WTC11 (cell line): ENCODE data around the gene PGP. TPM values are rescaled to one million over a fixed set of nuclear protein-coding genes. Genes with fewer than 3 reads are reported as not detected.

Experiments
- ATAC-seq: fragments of 200-7000 bp; cut with Tn5 transposase; 2 replicates; pipeline ENCODE4 v1.10.0; 2021; ENCODE audit warnings: mild to moderate bottlenecking, moderate library complexity
- CTCF ChIA-PET: fragments of 300-600 bp; sonication (Branson Sonifier 250); formaldehyde crosslinking; loops from one replicate; lab custom pipeline; 2021; ENCODE audit warnings: antibody characterized with exemption; lab: Charles Lee
- POLR2A ChIA-PET: fragments of 350-600 bp; sonication (Branson Sonifier 250); formaldehyde crosslinking; loops from one replicate; lab custom pipeline; 2021; ENCODE audit warnings: antibody characterized with exemption; lab: Charles Lee
- DNase-seq: peaks from one replicate; pipeline ENCODE4 v3.0.0; 2021; ENCODE audit warnings: low spot score
- H3K27ac Mint-ChIP-seq: 2 replicates; pipeline ENCODE4 v1.8.0; 2021; ENCODE audit warnings: mixed read lengths
- H3K27me3 Mint-ChIP-seq: 2 replicates; pipeline ENCODE4 v1.8.0; 2021; ENCODE audit warnings: low read depth, mild to moderate bottlenecking, moderate library complexity, mixed read lengths
- H3K36me3 Mint-ChIP-seq: 2 replicates; pipeline ENCODE4 v1.8.0; 2021; ENCODE audit warnings: mixed read lengths
- H3K4me1 Mint-ChIP-seq: 2 replicates; pipeline ENCODE4 v1.8.0; 2022; ENCODE audit warnings: mixed read lengths
- H3K4me3 Mint-ChIP-seq: 2 replicates; pipeline ENCODE4 v1.8.0; 2021; ENCODE audit warnings: mild to moderate bottlenecking, moderate library complexity, mixed read lengths
- H3K9me3 Mint-ChIP-seq: 2 replicates; pipeline ENCODE4 v1.8.0; 2021; ENCODE audit warnings: mixed read lengths
- CBFB ChIP-seq: sonication (generic); formaldehyde crosslinking; IDR thresholded peaks from 2 replicates; pipeline ENCODE4 v1.8.1; 2022; ENCODE audit warnings: mild to moderate bottlenecking, low read depth, missing genetic modification reagents
- CREM ChIP-seq: sonication (generic); formaldehyde crosslinking; IDR thresholded peaks from 2 replicates; pipeline ENCODE4 v1.8.1; 2022; ENCODE audit warnings: mild to moderate bottlenecking, missing genetic modification reagents, moderate library complexity
- E2F1 ChIP-seq: sonication (generic); formaldehyde crosslinking; IDR thresholded peaks from 2 replicates; pipeline ENCODE4 v1.8.0; 2022; ENCODE audit warnings: mild to moderate bottlenecking, missing genetic modification reagents
- FOXJ3 ChIP-seq: sonication (generic); formaldehyde crosslinking; IDR thresholded peaks from 2 replicates; pipeline ENCODE4 v1.9.0; 2021; ENCODE audit warnings: missing genetic modification reagents, mild to moderate bottlenecking, borderline replicate concordance
- HMGXB4 ChIP-seq: sonication (generic); formaldehyde crosslinking; IDR thresholded peaks from 2 replicates; pipeline ENCODE4 v1.8.1; 2023; ENCODE audit warnings: mild to moderate bottlenecking, moderate library complexity, missing genetic modification reagents
- MXD4 ChIP-seq: fragments of 250-450 bp; sonication (Bioruptor Pico); IDR thresholded peaks from 2 replicates; pipeline ENCODE4 v1.8.0; 2021; ENCODE audit warnings: mild to moderate bottlenecking, moderate library complexity, borderline replicate concordance
- NFE2L1 ChIP-seq: sonication (generic); formaldehyde crosslinking; IDR thresholded peaks from 2 replicates; pipeline ENCODE4 v1.8.1; 2023; ENCODE audit warnings: missing genetic modification reagents
- PRDM15 ChIP-seq: sonication (generic); formaldehyde crosslinking; IDR thresholded peaks from 2 replicates; pipeline ENCODE4 v1.8.0; 2022; ENCODE audit warnings: missing genetic modification reagents
- USF2 ChIP-seq: sonication (generic); formaldehyde crosslinking; IDR thresholded peaks from 2 replicates; pipeline ENCODE4 v1.8.1; 2023; ENCODE audit warnings: mild to moderate bottlenecking, missing genetic modification reagents, moderate library complexity
- ZNF138 ChIP-seq: sonication (generic); formaldehyde crosslinking; conservative IDR thresholded peaks from 2 replicates; pipeline ENCODE4 v1.8.1; 2022; ENCODE audit warnings: mild to moderate bottlenecking, moderate library complexity, missing genetic modification reagents
- ZNF281 ChIP-seq: sonication (generic); formaldehyde crosslinking; IDR thresholded peaks from 2 replicates; pipeline ENCODE4 v1.8.0; 2023; ENCODE audit warnings: mild to moderate bottlenecking, missing genetic modification reagents
- ZNF423 ChIP-seq: fragments of 250-450 bp; sonication (Bioruptor Pico); IDR thresholded peaks from 2 replicates; pipeline ENCODE4 v2.1.2; 2022; ENCODE audit warnings: mild to moderate bottlenecking, moderate library complexity
- total RNA-seq: library from RNA; stranded (reverse); gene quantifications from 3 replicates; pipeline ENCODE4 v1.2.3, GENCODE V29; 2021
- TF ChIP-seq, protein P1 (sequence below): fragments of 200-600 bp; IDR thresholded peaks from 2 replicates; pipeline ENCODE4 v1.8.0; 2022; ENCODE audit warnings: antibody characterized with exemption
- TF ChIP-seq, protein P2 (sequence below): fragments of 250-450 bp; sonication (Bioruptor Pico); IDR thresholded peaks from 2 replicates; pipeline ENCODE4 v1.8.0; 2021; ENCODE audit warnings: mild to moderate bottlenecking
- TF ChIP-seq, protein P3 (sequence below): sonication (generic); formaldehyde crosslinking; IDR thresholded peaks from 2 replicates; pipeline ENCODE4 v1.8.0; 2023; ENCODE audit warnings: missing genetic modification reagents
- TF ChIP-seq, protein P4 (sequence below): fragments of 250-450 bp; sonication (Bioruptor Pico); IDR thresholded peaks from 2 replicates; pipeline ENCODE4 v2.1.2; 2022; ENCODE audit warnings: mild to moderate bottlenecking, moderate library complexity
- TF ChIP-seq, protein P5 (sequence below): sonication (generic); formaldehyde crosslinking; IDR thresholded peaks from 2 replicates; pipeline ENCODE4 v1.8.1; 2023; ENCODE audit warnings: mild to moderate bottlenecking, missing genetic modification reagents

The PGP gene
- total RNA-seq, 1 experiment from 2014 or later, result 39.5 TPM

DNA sequence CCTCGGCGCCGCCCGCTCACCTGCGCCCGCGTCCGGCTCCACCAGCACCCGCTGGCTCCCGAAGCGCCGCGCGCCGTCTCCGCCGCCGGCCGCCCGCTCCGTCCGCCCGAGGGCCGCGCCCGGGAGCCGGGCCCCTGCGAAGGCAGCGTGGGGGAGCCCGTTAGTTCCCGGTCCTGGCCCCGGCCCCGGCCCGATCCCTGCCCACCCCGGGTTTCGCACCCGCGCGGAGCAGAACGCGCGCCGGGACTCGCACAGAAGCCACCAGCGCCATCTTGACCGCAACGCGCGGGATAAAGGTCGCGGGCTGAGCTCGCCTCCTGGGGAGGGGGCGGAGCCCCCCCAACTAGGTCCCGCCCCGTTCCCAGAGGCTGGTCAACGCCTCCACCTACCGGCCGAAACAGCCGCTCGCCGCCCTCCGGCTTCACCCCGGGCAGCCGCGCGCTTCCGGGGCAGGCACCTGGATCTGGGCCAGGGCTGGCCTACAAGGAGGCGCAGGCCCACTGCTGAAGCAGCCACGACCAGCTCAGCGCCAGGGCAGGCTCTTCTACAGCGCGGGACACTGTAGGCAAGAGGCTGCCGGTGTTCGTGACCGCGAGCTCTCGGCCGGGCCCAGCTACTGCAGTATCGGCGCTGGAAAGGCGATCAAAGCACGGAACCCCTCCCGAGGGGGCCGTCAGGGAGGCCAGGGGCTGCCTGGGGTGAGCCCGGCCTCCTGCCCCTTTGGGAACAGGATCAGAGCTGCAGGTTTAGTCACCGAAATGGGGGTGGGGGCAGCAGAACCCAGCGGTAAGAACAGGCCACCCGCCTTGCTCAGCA lies 36.9 kb upstream of the PGP start, which contains the start of gene ECI1:
Gene ECI1 (minus strand): TSS at position 292 of the 816 bp plus-strand sequence. CDS start 21 bp downstream, at position 271.
- Mint-ChIP-seq H3K27ac (peak within 1 kb of the TSS; percentile 98), H3K4me3 (peak within 1 kb of the TSS; percentile 92), H3K4me1 (peaks cover 9% of the 10 kb centered on the region), H3K27me3 (no peaks in the 10 kb centered on the region), H3K36me3 (peaks cover 36% of the 10 kb centered on the region), H3K9me3 (no peaks in the 10 kb centered on the region)
- ChIA-PET CTCF (interaction anchor here (0.6 to 3.8 kb wide), 27 partner anchors 10 to 882 kb away, joined by 3 to 62 read pairs (median 5); partner anchors contain the start of genes CASKIN1, CEMP1, DNASE1L2 and E4F1), POLR2A (interaction anchor here (0.5 to 4.7 kb wide), 15 partner anchors 11 to 1657 kb away, joined by 3 to 28 read pairs (median 6); partner anchors contain the start of genes ABCA3, BRICD5, DNASE1L2 and MLST8)
- peak; percentile 93 for ATAC-seq
- DNase-seq, result peak; percentile 94
- TF ChIP-seq ZNF138 (CRISPR knock-in tag), result no peak
- TF ChIP-seq NFE2L1 (CRISPR knock-in tag), result no peak
- peak; percentile 69 for TF ChIP-seq CREM (CRISPR knock-in tag)
- peak; percentile 97 for TF ChIP-seq HMGXB4
- no peak; the same call in 1 of the 2 replicates for TF ChIP-seq ZNF423 (CRISPR knock-in tag)
- 0 out of 2 replicates have a peak, but pooled peaks have one; percentile 23 for TF ChIP-seq USF2 (CRISPR knock-in tag)
- no peak for TF ChIP-seq E2F1 (CRISPR knock-in tag)
- TF ChIP-seq, protein P1, sequence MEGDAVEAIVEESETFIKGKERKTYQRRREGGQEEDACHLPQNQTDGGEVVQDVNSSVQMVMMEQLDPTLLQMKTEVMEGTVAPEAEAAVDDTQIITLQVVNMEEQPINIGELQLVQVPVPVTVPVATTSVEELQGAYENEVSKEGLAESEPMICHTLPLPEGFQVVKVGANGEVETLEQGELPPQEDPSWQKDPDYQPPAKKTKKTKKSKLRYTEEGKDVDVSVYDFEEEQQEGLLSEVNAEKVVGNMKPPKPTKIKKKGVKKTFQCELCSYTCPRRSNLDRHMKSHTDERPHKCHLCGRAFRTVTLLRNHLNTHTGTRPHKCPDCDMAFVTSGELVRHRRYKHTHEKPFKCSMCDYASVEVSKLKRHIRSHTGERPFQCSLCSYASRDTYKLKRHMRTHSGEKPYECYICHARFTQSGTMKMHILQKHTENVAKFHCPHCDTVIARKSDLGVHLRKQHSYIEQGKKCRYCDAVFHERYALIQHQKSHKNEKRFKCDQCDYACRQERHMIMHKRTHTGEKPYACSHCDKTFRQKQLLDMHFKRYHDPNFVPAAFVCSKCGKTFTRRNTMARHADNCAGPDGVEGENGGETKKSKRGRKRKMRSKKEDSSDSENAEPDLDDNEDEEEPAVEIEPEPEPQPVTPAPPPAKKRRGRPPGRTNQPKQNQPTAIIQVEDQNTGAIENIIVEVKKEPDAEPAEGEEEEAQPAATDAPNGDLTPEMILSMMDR, result peak; percentile 13; the same call in 1 of the 2 replicates
- TF ChIP-seq, protein P2, sequence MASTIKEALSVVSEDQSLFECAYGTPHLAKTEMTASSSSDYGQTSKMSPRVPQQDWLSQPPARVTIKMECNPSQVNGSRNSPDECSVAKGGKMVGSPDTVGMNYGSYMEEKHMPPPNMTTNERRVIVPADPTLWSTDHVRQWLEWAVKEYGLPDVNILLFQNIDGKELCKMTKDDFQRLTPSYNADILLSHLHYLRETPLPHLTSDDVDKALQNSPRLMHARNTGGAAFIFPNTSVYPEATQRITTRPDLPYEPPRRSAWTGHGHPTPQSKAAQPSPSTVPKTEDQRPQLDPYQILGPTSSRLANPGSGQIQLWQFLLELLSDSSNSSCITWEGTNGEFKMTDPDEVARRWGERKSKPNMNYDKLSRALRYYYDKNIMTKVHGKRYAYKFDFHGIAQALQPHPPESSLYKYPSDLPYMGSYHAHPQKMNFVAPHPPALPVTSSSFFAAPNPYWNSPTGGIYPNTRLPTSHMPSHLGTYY (CRISPR knock-in tag), result peak; percentile 30; the same call in 1 of the 2 replicates
- TF ChIP-seq, protein P3, sequence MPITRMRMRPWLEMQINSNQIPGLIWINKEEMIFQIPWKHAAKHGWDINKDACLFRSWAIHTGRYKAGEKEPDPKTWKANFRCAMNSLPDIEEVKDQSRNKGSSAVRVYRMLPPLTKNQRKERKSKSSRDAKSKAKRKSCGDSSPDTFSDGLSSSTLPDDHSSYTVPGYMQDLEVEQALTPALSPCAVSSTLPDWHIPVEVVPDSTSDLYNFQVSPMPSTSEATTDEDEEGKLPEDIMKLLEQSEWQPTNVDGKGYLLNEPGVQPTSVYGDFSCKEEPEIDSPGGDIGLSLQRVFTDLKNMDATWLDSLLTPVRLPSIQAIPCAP, result no peak
- TF ChIP-seq CBFB (CRISPR knock-in tag), result no peak
- no peak for TF ChIP-seq PRDM15 (CRISPR knock-in tag)
- TF ChIP-seq, protein P4, sequence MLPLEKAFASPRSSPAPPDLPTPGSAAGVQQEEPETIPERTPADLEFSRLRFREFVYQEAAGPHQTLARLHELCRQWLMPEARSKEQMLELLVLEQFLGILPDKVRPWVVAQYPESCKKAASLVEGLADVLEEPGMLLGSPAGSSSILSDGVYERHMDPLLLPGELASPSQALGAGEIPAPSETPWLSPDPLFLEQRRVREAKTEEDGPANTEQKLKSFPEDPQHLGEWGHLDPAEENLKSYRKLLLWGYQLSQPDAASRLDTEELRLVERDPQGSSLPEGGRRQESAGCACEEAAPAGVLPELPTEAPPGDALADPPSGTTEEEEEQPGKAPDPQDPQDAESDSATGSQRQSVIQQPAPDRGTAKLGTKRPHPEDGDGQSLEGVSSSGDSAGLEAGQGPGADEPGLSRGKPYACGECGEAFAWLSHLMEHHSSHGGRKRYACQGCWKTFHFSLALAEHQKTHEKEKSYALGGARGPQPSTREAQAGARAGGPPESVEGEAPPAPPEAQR, result no peak
- TF ChIP-seq, protein P5, sequence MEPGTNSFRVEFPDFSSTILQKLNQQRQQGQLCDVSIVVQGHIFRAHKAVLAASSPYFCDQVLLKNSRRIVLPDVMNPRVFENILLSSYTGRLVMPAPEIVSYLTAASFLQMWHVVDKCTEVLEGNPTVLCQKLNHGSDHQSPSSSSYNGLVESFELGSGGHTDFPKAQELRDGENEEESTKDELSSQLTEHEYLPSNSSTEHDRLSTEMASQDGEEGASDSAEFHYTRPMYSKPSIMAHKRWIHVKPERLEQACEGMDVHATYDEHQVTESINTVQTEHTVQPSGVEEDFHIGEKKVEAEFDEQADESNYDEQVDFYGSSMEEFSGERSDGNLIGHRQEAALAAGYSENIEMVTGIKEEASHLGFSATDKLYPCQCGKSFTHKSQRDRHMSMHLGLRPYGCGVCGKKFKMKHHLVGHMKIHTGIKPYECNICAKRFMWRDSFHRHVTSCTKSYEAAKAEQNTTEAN (CRISPR knock-in tag), result no peak
- TF ChIP-seq FOXJ3 (CRISPR knock-in tag), result no peak
- no peak for TF ChIP-seq ZNF281 (CRISPR knock-in tag)
- no peak for TF ChIP-seq MXD4 (CRISPR knock-in tag)
